GM23338 (cell line): ENCODE measurements around the gene PLXNC1. TPM values are rescaled to one million over a fixed set of nuclear protein-coding genes. Genes with fewer than 3 reads are reported as not detected.

ENCODE experiments used
- ATAC-seq: fragments of 200-7000 bp; cut with Tn5 transposase; 3 replicates; pipeline ENCODE4 v1.9.1; 2020
- DNase-seq: peaks from one replicate; pipeline ENCODE4 v3.0.0-alpha.2; 2015; ENCODE audit warnings: low spot score
- H2AFZ ChIP-seq: fragments of 200-600 bp; sonication (generic); 2 replicates; pipeline ENCODE4 v1.8.0; 2016; ENCODE audit warnings: antibody characterized with exemption, mild to moderate bottlenecking, moderate library complexity
- H3F3A ChIP-seq: fragments of 200-600 bp; sonication (generic); replicated peaks from 2 replicates; pipeline ENCODE4 v1.8.0; 2017; ENCODE audit warnings: antibody characterized with exemption, mixed run types, low read depth
- H3K27ac ChIP-seq: fragments of 200-600 bp; sonication (generic); 2 replicates; pipeline ENCODE4 v1.6.1; 2016; ENCODE audit warnings: low read depth
- H3K27me3 ChIP-seq: fragments of 200-600 bp; sonication (generic); 2 replicates; pipeline ENCODE4 v1.8.0; 2016; ENCODE audit warnings: mild to moderate bottlenecking, mixed run types, moderate library complexity; ENCODE audit not compliant: insufficient read depth
- H3K36me3 ChIP-seq: fragments of 200-600 bp; sonication (generic); 2 replicates; pipeline ENCODE4 v1.8.0; 2016; ENCODE audit warnings: mild to moderate bottlenecking; ENCODE audit not compliant: insufficient read depth
- H3K4me1 ChIP-seq: fragments of 200-600 bp; sonication (generic); 2 replicates; pipeline ENCODE4 v1.8.0; 2016; ENCODE audit warnings: mild to moderate bottlenecking, moderate library complexity; ENCODE audit not compliant: insufficient read depth
- H3K4me2 ChIP-seq: fragments of 200-600 bp; sonication (generic); 2 replicates; pipeline ENCODE4 v1.7.1; 2017; ENCODE audit warnings: mixed run types
- H3K4me3 ChIP-seq: fragments of 200-600 bp; sonication (generic); 2 replicates; pipeline ENCODE4 v1.6.1; 2016; ENCODE audit warnings: mixed run types
- H3K79me2 ChIP-seq: fragments of 200-600 bp; sonication (generic); replicated peaks from 2 replicates; pipeline ENCODE4 v1.8.0; 2017; ENCODE audit warnings: mild to moderate bottlenecking; ENCODE audit not compliant: insufficient read depth
- H3K9me2 ChIP-seq: fragments of 200-600 bp; sonication (generic); 2 replicates; pipeline ENCODE4 v1.8.0; 2017; ENCODE audit not compliant: insufficient read depth
- H4K20me1 ChIP-seq: fragments of 200-600 bp; sonication (generic); replicated peaks from 2 replicates; pipeline ENCODE4 v1.8.0; 2017; ENCODE audit warnings: mild to moderate bottlenecking; ENCODE audit not compliant: insufficient read depth
- H3K27ac Mint-ChIP-seq: 2 replicates; pipeline ENCODE4 v1.8.0; 2020; ENCODE audit warnings: inconsistent platforms, mild to moderate bottlenecking, moderate library complexity, mixed read lengths
- H3K27me3 Mint-ChIP-seq: 3 replicates; pipeline ENCODE4 v1.8.0; 2022; ENCODE audit warnings: low read depth, mild to moderate bottlenecking, moderate library complexity, mixed read lengths, inconsistent platforms; ENCODE audit not compliant: insufficient read depth, poor library complexity
- H3K36me3 Mint-ChIP-seq: 3 replicates; pipeline ENCODE4 v1.8.0; 2021; ENCODE audit warnings: low read depth, mild to moderate bottlenecking, inconsistent platforms, moderate library complexity, mixed read lengths
- H3K4me1 Mint-ChIP-seq: 3 replicates; pipeline ENCODE4 v1.8.0; 2020; ENCODE audit warnings: mild to moderate bottlenecking, inconsistent platforms, mixed read lengths
- H3K4me3 Mint-ChIP-seq: 3 replicates; pipeline ENCODE4 v1.8.0; 2021; ENCODE audit warnings: moderate library complexity, mild to moderate bottlenecking, inconsistent platforms, mixed read lengths
- H3K9me3 Mint-ChIP-seq: 3 replicates; pipeline ENCODE4 v1.8.0; 2020; ENCODE audit warnings: moderate library complexity, mild to moderate bottlenecking, inconsistent platforms, mixed read lengths
- CREB1 ChIP-seq: fragments of 250-450 bp; sonication (Bioruptor Pico); IDR thresholded peaks from 2 replicates; pipeline ENCODE4 v1.5.0; 2020; ENCODE audit warnings: low read depth, mild to moderate bottlenecking, moderate library complexity
- EZH2 ChIP-seq: fragments of 200-600 bp; sonication (generic); IDR thresholded peaks from one replicate; pipeline ENCODE4 v1.8.0; 2017; ENCODE audit warnings: antibody characterized with exemption, mild to moderate bottlenecking, low read depth; ENCODE audit not compliant: unreplicated experiment
- EZH2phosphoT487 ChIP-seq: fragments of 200-600 bp; sonication (generic); IDR thresholded peaks from one replicate; pipeline ENCODE4 v1.8.1; 2018; ENCODE audit warnings: antibody characterized with exemption; ENCODE audit not compliant: unreplicated experiment
- JUNB ChIP-seq: IDR thresholded peaks from one replicate; pipeline ENCODE4 v1.6.1; 2016; ENCODE audit warnings: antibody characterized with exemption; ENCODE audit not compliant: unreplicated experiment
- NANOG ChIP-seq: IDR thresholded peaks from 2 replicates; pipeline ENCODE4 v1.6.1; 2016; ENCODE audit warnings: antibody characterized with exemption, borderline replicate concordance
- POLR2AphosphoS5 ChIP-seq: IDR thresholded peaks from 2 replicates; pipeline ENCODE4 v1.6.1; 2016; ENCODE audit warnings: antibody characterized with exemption, low read depth
- STAT1 ChIP-seq: IDR thresholded peaks from one replicate; pipeline ENCODE4 v1.6.1; 2016; ENCODE audit warnings: antibody characterized with exemption; ENCODE audit not compliant: unreplicated experiment
- ZNF114 ChIP-seq: fragments of 250-450 bp; sonication (Bioruptor Pico); IDR thresholded peaks from 2 replicates; pipeline ENCODE4 v1.5.0; 2020; ENCODE audit warnings: mild to moderate bottlenecking, moderate library complexity
- ZNF331 ChIP-seq: fragments of 250-450 bp; sonication (Bioruptor Pico); IDR thresholded peaks from 2 replicates; pipeline ENCODE4 v1.5.0; 2020; ENCODE audit warnings: low read depth, mild to moderate bottlenecking, moderate library complexity
- ZNF462 ChIP-seq: fragments of 250-450 bp; sonication (Bioruptor Pico); IDR thresholded peaks from 2 replicates; pipeline ENCODE4 v1.5.0; 2020; ENCODE audit warnings: mild to moderate bottlenecking, moderate library complexity
- polyA plus RNA-seq: library from polyadenylated mRNA; unstranded; fragments of >200 nt; fragmentation: Nextera tagmentation; extraction: Ambion mirVana; gene quantifications from 2 replicates; pipeline ENCODE4 v1.2.1, GENCODE V29; 2016
- total RNA-seq: library from RNA; depleted of rRNA; stranded (reverse); fragments of >200 nt; shearing (Covaris generic); gene quantifications from 2 replicates; pipeline ENCODE4 v1.2.3, GENCODE V29; 2014

The PLXNC1 gene
- total and polyA plus RNA-seq, 2 experiments from 2014 or later: 1.9 to 6.5 TPM

- Mint-ChIP-seq H3K4me1 (peaks cover 25% of the 10 kb centered on the region), H3K4me3 (no peak overlapping the region), H3K9me3 (peaks cover 4% of the 10 kb centered on the region; the same call in 1 of the 3 replicates), H3K27ac (no peak overlapping the region), H3K36me3 (peaks cover 3% of the 10 kb centered on the region; the same call in 2 of the 3 replicates), H3K27me3 (peaks cover 15% of the 10 kb centered on the region)
- no peak overlapping the region for H3K4me2 ChIP-seq
- no peaks in the 10 kb centered on the region for H3F3A ChIP-seq
- no peaks in the 10 kb centered on the region for H4K20me1 ChIP-seq
- H3K4me1 ChIP-seq: peaks cover 32% of the 10 kb centered on the region
- DNase-seq (no peak), ATAC-seq (no peak)
- TF ChIP-seq EZH2: no peak
- no peak for TF ChIP-seq STAT1
- no peak for TF ChIP-seq POLR2AphosphoS5
- TF ChIP-seq JUNB: no peak
- no peak for TF ChIP-seq ZNF462 (CRISPR knock-in tag)
- no peak for TF ChIP-seq NANOG
- TF ChIP-seq CREB1 (CRISPR knock-in tag): no peak
- TF ChIP-seq ZNF114 (CRISPR knock-in tag): no peak
- TF ChIP-seq ZNF331 (CRISPR knock-in tag): no peak
- TF ChIP-seq EZH2phosphoT487: no peak
- H2AFZ ChIP-seq: no peak overlapping the region
- H3K27ac ChIP-seq: no peak overlapping the region
- no peaks in the 10 kb centered on the region for H3K79me2 ChIP-seq
- no peaks in the 10 kb centered on the region for H3K27me3 ChIP-seq
- no peaks in the 10 kb centered on the region for H3K36me3 ChIP-seq
- H3K4me3 ChIP-seq: no peak overlapping the region
- peaks cover 6% of the 10 kb centered on the region for H3K9me2 ChIP-seq
Observed at GRCh38 chr12:94203181-94203546, 54.8 kb downstream of the PLXNC1 start.
